Neural crest cell (in vitro differentiated cells): ENCODE measurements around the gene PXDC1. TPM values are rescaled to one million over a fixed set of nuclear protein-coding genes. Genes with fewer than 3 reads are reported as not detected.

Source experiments
- DNase-seq: peaks from one replicate; pipeline ENCODE4 v3.0.0; 2021; ENCODE audit warnings: low read depth, mixed read lengths, low spot score
- H3K27ac Mint-ChIP-seq: one replicate; pipeline ENCODE4 v1.8.0; 2021; ENCODE audit warnings: mild to moderate bottlenecking, mixed read lengths; ENCODE audit not compliant: unreplicated experiment
- H3K27me3 Mint-ChIP-seq: 2 replicates; pipeline ENCODE4 v1.8.0; 2021; ENCODE audit warnings: low read depth, mild to moderate bottlenecking, mixed read lengths
- H3K36me3 Mint-ChIP-seq: 2 replicates; pipeline ENCODE4 v1.8.0; 2021; ENCODE audit warnings: low read depth, mild to moderate bottlenecking, mixed read lengths
- H3K4me1 Mint-ChIP-seq: 2 replicates; pipeline ENCODE4 v1.8.0; 2021; ENCODE audit warnings: mixed read lengths
- H3K4me3 Mint-ChIP-seq: one replicate; pipeline ENCODE4 v1.8.0; 2021; ENCODE audit warnings: mild to moderate bottlenecking, mixed read lengths
- H3K9me3 Mint-ChIP-seq: 2 replicates; pipeline ENCODE4 v1.8.0; 2021; ENCODE audit warnings: mixed read lengths
- CTCF ChIP-seq: fragments of 200-600 bp; sonication (generic); conservative IDR thresholded peaks from 2 replicates; pipeline ENCODE4 v1.5.0; 2021; ENCODE audit warnings: antibody characterized with exemption, mild to moderate bottlenecking
- total RNA-seq: library from RNA; stranded (reverse); gene quantifications from 2 replicates; pipeline ENCODE4 v1.2.1, GENCODE V29; 2021

Gene PXDC1
- total RNA-seq, 1 donor from 2014 or later: 4.8 TPM

- H3K36me3 Mint-ChIP-seq: no peaks in the 10 kb centered on the region
- DNase-seq: no peak
- TF ChIP-seq CTCF: no peak
- no peak overlapping the region for H3K4me3 Mint-ChIP-seq
- no peaks in the 10 kb centered on the region for H3K27me3 Mint-ChIP-seq
- peaks cover 47% of the 10 kb centered on the region for H3K4me1 Mint-ChIP-seq
- no peak overlapping the region for H3K27ac Mint-ChIP-seq
- no peaks in the 10 kb centered on the region for H3K9me3 Mint-ChIP-seq
Observed at GRCh38 chr6:3726421-3726820, 25.1 kb downstream of the PXDC1 start.

- no peaks in the 10 kb centered on the region for H3K36me3 Mint-ChIP-seq
- DNase-seq: no peak
- no peaks in the 10 kb centered on the region for H3K9me3 Mint-ChIP-seq
- H3K27ac Mint-ChIP-seq: peak overlapping the region; percentile 94
- H3K4me1 Mint-ChIP-seq: peaks cover 47% of the 10 kb centered on the region
- no peak overlapping the region for H3K4me3 Mint-ChIP-seq
- H3K27me3 Mint-ChIP-seq: no peaks in the 10 kb centered on the region
- TF ChIP-seq CTCF: no peak
Observed at GRCh38 chr6:3725145-3726047, 26.1 kb downstream of the PXDC1 start.

GRCh38 chr6:3724451-3725144 lies 26.9 kb downstream of the PXDC1 start:
- peaks cover 5% of the 10 kb centered on the region for H3K36me3 Mint-ChIP-seq
- H3K27ac Mint-ChIP-seq: no peak overlapping the region
- no peak for TF ChIP-seq CTCF
- H3K9me3 Mint-ChIP-seq: peaks cover 5% of the 10 kb centered on the region
- no peak overlapping the region for H3K4me3 Mint-ChIP-seq
- no peaks in the 10 kb centered on the region for H3K27me3 Mint-ChIP-seq
- H3K4me1 Mint-ChIP-seq: peaks cover 52% of the 10 kb centered on the region
- DNase-seq: no peak

DNA sequence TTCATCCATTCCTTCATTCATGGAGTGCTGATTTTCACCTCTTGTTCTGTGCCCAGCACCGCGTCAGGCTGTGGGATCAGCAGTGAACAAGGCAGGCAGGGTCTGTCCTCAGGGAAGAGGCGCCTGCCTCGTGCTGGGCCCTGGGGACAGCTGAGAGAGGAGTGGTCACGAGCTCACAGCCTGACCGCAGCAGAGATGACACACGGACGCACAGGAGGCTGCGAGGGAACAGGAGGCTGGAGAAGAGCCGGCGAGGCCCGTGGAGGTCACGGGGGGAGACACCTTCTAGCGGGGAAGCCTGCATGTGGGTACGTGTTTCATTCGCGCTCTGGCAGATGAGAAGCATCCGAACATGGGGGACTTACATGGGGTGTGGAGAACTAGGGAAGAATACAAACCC lies 27.5 kb downstream of the PXDC1 start:
- no peak for TF ChIP-seq CTCF
- Mint-ChIP-seq H3K4me3 (no peak overlapping the region), H3K4me1 (peaks cover 53% of the 10 kb centered on the region), H3K27ac (peak overlapping the region; percentile 96), H3K9me3 (peaks cover 5% of the 10 kb centered on the region), H3K36me3 (peaks cover 5% of the 10 kb centered on the region), H3K27me3 (no peaks in the 10 kb centered on the region)
- DNase-seq: no peak

- H3K9me3 Mint-ChIP-seq: peaks cover 5% of the 10 kb centered on the region
- peaks cover 5% of the 10 kb centered on the region for H3K36me3 Mint-ChIP-seq
- DNase-seq: no peak
- H3K27me3 Mint-ChIP-seq: no peaks in the 10 kb centered on the region
- H3K4me3 Mint-ChIP-seq: no peak overlapping the region
- no peak for TF ChIP-seq CTCF
- peaks cover 53% of the 10 kb centered on the region for H3K4me1 Mint-ChIP-seq
- H3K27ac Mint-ChIP-seq: no peak overlapping the region
Observed at GRCh38 chr6:3723251-3723650, 28.3 kb downstream of the PXDC1 start.
